GM18867 (cell line): ENCODE measurements around the gene DDX27.
A peak's percentile ranks its signal among the peaks of the same experiment; 100 is the strongest.

Experiments used
- ATAC-seq: cut with Tn5 transposase; IDR thresholded peaks from one replicate; pipeline ENCODE4 v1.9.1; 2021; ENCODE audit warnings: mild to moderate bottlenecking, moderate library complexity; ENCODE audit not compliant: unreplicated experiment

DDX27 gene

DNA sequence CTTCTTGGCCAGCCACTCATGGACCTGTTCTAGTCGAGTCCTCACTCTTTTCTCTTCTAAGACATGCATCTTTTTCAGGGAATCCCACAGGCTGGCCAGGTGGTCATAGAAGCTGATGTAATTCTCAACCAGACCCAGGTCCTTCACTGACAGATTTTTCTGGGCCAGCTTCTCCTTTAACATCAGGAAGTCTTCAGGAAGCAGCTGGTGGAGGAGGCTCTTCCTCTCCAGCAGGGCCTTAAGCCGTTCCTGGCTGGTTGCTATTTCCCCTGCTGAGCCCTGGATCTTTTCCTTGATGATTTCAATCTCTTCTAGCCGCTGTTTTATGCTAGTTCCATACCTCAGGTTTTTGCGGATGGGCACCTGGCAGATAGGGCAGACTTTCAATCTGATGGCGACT, 28.6 kb downstream of the DDX27 start:
- ATAC-seq: no peak

DNA sequence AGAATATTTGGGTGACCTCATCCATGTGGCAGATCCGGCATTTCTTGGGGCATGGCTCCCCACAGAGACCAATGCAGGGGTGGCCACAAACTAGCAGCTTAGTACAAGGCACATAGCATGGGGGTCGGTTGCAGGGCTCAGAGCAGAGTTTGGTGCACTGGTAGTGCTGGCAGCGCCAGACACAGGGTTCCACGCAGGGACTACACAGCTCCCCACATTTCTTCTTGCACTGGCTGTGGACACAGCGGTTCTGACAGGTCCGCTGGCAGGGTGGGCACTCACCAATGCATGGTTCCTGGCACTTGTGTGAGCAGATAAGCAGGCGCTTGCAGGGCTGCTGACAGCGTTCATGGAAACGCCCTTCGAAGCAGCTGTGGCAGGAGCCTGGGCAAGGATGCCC, 29.1 kb downstream of the DDX27 start:
- ATAC-seq: no peak

DNA sequence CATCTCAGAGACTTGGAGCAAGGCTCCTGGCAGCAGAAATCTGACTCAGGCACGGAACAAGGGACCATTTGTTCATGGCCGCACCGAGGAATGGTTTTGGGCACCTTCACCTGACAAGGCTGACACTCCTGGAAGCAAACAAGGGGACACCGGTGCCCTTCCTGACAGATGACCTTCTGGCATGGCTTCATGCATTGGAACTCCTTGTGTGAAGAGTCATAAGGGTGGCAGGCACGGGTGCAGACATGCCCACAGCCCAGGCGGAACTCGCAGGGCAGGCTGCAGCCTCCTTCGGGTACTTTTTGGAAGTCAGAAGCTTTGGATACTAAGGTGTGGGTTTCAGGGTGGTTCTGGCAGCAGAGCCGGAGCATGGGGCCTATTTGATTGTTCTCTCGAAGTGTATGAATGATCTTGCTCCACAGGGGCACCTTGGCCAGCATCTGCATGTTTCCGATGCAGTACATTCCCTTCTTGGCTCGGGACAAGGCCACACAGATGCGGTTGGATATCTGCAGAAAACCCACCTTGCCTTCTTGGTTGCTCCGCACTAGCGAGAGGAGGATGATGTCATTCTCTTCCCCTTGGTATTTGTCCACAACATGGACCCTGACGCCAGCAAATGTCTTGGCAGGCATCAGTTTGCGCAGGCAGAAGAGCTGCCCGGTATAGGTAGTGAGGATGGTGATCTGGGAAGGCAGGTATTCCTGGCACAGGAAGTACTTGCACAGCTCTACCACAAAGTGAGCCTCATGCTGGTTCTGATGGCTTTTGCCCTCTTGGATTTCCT, 29.9 kb downstream of the DDX27 start:
- ATAC-seq: no peak

DNA sequence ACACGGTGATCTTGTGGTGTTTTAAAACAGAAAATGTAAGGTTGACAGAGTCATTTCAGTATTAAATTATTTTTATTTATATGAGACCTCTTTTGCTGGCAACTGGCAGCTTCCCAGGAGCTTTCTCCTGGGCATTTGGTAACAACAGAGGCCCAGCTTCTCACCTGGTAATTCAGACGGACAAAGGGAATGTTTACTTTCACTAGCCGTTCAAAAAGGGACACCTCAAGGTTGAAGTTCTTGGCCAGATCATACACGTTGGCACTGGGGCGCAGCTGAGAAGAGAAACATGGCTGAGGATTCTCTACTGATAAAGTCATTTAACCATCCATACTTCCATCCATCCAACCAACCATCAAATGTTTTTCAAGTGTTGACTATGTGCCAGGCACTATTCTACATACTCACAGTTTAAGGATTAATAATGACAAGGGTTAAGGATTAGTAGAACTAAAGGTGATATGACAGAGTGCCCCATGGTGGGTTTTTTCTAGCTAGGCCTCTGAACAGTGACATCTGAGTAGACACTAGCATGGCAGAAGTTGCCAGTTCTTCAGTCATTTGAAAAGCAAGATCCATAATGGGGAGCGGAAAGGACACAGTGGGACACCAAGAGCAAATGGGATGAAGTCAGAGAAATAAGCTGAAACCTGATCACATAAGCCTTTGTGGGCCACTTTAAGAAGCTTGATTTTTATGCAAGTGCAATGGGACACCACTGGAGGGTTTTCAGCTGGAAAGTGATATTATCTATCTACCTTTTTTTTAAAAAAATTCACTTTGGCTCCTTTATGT, 33.5 kb downstream of the DDX27 start:
- ATAC-seq: no peak

DNA sequence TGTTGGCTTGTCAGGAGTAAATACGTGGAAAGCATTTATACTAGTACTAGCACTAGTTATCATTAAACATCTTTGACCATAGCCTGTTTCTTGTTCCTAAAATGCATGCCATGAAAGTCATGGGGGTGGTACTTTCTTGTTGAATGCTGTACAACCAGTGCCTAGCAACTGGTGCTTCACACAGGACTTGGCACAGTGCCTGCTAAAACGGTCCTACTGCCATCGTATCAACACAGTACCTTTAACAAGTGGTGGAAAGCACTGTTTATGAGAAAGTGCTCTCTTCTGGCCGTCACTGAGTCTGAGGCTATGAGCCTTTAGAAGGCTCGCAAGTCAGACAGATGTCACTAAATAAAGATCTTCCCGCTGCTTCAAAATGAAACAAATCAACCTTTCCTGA, 37.0 kb downstream of the DDX27 start:
- ATAC-seq: no peak

DNA sequence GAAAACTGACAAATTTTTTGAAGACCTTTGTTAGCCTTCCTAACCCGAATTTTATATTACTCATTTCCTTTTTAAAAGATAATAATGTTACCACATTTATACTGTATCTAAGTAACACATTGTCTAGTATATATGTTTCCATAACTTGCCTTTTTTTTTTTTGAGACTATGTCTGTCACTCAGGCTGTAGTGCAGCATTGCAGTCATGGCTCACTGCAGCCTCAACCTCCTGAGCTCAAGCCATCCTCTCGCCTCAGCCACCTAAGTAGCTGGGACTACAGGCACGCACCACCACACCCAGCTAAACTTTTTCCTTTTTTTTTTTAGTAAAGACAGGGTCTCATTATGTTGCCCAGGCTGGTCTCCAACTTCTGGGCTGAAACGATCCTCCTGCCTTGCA, 40.1 kb downstream of the DDX27 start:
- no peak for ATAC-seq

DNA sequence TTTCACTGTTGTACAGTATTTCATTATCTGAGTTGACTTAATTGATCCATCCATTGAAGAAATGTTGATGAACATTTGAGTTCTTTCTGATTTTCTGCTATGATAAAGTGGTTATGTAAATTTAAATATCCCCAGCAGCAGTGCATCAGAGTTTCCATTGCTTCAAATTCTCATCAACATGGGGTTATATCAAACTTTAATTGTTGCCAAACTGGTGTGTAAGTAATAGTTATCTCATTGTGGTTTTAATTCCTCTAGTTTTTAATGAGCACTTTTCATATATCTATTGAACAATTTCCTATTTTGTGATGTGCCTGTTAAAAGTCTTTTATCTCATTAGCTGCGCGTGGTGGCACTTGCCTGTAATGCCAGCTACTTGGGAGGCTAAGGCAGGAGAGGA, 40.6 kb downstream of the DDX27 start:
- ATAC-seq: no peak

DNA sequence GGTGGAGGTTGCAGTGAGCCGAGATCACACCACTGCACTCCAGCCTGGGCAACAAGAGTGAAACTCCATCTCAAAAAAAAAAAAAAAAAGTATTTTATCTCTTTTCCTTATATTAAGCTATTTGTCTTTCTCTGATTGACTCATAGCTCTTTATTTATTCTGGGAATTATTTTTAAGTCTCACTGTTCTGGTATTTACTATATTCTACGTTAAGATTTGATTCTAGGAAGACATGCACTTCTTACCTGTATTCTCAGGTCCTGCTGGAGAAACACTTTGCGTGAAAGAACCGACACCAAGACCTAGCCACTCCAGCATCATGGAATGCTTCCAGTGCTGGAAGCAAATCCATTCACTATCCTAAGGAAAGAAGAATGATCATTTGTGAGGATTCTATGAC, 41.0 kb downstream of the DDX27 start:
- ATAC-seq: no peak

DNA sequence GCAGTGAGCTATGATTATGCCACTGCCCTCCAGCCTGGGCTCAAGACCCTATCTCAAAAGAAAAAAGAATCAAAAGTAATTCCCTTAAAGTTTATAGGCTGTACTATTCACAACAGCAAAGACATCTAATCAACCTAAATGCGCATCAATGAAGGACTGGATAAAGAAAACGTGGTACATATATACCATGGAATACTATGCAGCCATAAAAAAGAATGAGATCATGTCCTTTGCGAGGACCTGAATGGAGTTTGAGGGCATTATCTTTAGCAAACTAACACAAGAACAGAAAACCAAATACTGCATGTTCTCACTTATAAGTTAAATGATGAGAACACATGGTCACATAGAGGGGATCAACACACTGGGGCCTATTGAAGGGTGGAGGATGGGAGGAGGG, 42.0 kb downstream of the DDX27 start:
- no peak for ATAC-seq

DNA sequence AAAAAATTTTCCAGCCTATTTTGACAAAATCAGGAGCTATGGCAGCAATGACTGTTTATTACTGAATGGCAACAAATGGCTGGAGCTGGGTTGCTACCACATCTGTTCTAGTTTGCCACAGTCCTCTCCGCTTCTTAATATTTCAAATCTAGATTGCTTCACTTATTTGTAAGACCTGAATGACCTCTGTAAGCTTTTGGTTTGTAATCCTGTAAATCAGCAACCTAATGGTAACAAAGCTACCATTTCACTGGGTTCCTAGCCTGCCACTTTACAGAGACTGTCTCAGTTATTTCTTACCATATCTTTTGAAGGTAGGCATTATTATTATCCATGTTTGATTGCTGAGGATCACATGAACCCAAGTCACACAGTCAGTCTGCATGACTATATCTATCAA, 43.2 kb downstream of the DDX27 start:
- no peak for ATAC-seq

DNA sequence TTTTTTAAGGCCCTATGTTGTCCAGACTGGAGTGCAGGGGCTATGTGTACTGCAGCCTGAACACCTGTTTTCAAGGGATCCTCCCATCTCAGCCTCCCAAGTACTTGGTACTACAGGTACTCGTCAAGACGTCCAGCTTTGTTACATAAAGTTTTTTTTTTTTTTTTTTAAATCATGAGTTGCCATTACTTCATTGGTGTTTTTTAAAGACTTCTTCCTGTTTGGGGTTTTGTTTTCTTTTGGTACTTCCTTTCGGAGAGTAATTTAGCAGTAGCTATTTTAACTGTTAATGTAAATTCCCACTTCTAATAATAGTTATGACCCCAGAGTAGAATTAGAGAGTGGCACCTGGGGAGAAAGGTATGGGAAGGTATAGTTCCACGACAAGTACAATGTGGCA, 48.1 kb downstream of the DDX27 start:
- ATAC-seq: no peak

DNA sequence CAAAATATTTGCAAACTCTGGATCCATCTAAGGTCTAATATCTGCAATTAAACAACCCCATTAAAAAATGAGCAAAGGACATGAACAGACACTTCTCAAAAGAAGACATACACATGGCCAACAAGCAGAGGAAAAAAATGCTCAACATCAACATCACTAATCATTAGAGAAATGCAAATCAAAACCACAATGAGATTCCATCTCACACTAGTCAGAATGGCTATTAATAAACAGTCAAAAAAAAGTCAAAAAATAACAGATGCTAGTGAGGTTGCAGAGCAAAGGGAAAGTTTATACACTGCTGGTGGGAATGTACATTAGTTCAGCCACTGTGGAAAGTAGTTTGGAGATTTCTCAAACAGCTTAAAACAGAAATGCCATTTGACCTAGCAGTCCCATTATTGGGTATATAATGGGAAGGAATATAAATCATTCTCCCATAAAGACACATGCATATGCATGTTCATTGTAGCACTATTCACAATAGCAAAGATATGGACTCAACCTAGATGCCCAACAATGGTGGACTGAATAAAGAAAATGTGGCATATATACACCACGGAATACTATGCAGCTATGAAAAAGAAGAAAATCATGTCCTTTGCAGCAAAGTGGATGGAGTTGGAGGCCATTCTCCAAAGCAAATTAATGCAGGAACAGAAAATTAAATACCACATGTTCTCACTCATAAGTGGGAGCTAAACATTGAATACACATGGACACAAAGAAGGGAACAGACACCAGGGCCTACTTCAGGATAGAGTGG, 49.6 kb downstream of the DDX27 start:
- ATAC-seq: peak; percentile 33

DNA sequence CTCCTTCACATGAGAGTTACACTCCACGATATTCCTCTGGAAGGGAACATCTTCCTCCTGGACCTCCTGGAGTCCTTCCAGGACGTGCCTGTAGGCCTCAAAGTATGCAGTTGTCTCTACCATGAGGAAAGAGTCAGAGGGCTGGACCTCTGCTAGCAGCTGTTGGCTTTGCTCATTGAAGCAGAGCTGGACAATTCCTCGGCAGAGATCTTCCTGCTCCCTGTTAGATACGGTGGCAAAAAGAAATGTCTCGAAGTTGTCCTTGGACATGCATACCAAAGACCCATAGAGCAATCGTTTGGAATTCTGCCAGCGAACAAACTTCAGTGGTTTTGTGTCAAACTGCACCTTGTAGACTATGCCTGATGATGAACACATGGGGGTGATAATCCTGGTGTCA, 51.0 kb downstream of the DDX27 start:
- ATAC-seq: no peak

DNA sequence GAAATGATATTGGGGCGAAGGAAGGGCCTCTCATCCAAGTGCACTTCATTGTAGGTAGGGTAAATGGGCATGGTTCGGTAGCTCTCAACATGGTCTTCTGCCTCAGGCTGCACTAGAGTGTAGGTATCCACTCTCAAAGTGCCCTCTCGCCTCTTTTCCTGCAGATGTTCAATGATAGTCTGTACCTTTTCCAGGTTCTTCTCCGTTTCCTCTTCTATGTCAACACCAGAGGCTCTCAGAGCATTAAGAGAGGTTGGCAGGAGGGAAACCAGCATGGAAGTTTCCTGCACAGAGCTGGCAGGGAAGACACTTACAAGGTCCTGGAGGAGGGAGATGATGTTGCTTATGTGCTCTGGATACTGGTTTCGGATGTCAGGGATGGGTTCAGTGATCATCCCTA, 51.5 kb downstream of the DDX27 start:
- no peak for ATAC-seq

DNA sequence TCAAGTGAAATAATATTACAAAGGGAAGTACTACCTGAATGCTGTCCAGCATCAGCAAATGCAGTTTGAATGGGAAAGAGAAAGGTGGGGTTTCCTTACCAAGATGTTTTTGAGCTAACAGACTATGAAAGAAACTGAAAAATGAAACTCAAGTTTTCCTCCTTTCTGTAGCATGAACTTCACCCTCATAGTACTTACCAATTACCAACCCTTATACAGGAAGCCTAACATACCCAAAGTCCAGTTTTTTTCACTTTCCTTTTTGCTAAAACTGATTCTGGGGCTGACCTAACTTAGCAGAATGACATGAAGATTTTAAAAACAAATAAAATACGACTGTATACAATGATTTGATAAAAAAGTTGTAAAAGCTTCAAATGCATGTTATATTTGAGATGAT, 53.4 kb downstream of the DDX27 start:
- ATAC-seq: peak; percentile 40

DNA sequence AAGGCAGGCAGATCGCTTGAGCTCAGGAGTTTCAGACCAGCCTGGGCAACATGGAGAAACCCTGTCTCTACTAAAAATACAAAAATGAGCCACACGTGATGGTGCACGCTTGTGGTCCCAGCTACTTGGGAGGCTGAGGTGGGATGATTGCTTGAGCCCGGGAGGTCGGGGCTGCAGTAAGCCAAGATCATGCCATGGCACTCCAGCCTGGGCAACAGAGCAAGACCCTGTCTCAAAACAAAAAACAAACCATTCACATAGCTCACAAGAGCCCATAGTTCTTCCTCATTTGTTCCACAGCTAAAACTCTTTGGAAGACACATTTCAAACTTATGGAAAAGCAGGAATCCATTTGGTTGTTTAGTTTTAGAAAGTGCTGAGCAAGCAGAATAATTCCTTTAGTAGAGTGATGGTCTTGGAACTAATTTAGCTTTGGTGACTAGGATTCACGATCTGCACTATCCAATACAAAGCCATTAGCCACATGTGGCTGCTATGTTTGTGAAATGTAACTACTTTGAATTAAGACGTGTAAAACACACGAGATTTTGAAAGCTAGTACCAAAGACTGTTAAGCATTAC, 54.6 kb downstream of the DDX27 start:
- no peak for ATAC-seq

DNA sequence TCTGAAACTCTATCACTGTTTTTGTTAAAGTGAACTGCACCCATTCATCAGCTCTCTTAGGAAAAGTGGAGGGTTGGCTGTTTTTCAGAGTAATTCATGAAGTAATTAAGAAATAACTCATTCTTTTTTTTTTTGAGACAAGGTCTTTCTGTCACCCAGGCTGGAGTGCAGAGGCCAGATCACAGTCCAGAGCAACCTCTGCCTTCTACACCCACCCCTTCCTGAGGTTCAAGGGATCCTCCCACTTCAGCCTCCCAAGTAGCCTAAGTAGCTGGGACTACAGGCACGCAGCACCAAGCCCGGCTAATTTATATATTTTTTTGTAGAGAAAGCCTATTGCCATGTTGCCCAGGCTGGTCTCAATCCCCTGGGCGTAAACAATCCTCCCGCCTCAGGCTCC, 56.0 kb downstream of the DDX27 start:
- ATAC-seq: no peak

DNA sequence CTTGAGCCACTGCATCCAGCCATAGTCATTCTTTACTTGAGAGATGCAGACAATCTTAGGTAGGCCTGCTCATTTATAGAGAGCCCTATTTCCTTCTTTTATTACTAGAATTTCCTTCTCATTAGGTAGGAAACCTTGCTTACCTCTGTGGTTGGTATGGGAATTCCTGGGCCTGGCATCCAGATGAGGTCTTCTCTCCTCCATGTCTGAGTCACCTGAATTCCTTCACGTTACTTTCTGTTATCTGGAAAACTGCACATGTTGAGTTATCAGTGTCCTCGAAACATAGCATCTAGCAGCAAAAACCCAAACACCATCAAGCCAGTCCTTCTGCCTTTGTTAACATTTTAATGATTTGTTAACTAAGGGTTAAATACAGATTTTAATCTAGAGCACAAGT, 56.4 kb downstream of the DDX27 start:
- ATAC-seq: no peak

DNA sequence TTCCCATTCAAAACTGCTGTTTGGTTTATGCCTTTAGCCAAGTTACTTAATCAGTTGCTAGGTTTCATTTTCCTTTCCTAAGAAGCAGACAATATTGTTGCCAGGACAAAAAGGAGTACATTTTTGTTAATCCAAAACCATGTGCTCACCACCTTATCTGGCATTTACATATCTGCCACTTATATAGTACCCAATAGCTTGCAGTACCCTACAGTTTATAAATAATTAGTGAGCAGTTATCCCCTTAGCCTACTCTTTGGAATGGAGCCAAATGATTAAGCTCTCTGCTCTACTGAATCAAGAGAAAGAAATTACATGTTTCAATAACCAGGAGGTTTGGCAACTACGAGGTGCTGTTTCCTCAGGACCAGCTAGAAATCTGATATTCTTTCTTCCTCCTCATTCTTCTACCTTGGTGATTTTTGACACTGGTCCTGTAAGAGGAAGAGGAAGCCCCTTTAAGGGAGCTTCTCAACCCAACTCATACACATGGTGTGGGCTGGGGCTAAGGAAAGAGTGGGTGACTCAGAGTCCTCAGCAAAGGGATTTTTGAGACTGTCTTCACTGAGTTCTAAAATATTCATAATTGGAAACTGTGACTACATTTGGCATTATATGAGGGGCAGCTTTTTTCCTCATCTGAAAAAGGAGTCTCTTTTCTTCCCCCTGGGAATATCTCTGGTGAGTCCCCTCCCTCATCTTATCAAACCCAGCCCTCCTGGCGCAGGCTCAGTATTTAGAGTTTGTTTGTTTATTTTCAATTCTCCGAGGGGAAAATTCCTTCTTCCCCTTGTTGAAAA, 57.1 kb downstream of the DDX27 start:
- no peak for ATAC-seq

DNA sequence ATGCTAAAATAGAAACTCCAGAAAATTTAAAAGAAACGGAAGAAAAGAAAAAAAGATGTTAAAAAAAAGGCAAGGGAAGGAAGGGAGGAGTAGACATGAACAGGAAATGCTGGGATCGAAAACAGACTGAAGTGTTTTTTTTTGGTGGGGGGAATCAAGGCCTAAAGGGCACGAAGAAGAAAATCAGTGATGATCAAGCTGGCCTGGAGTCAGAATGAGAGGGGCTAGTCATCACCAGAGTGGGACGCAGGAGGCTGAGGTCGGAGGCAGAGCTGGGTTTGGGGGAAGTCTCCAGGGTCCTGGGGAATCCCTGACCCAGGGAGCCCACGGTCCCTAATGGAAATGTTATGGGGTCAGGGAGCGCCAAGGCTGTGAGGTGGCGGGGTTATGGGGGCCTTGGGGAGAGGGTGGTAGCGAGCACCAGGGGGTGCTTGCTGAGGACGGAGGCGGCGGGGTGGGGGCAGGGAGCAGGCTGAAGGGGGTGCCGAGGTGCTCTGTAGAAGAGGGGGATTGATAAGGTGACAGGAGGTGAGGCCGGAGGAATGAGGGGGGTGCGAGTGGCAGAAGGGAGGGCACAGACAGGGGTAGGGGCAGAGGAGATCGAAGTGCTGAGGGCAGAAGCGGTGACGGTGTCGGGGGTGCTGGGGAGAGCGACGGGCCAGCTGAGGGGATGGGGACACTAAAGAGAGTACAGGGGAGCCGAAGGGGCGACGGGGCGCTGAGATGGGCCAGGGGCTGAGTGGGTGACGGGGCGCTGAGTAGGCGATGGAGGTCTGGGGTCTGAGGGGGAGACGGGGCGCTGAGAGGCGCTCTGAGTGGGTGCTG, 58.0 kb downstream of the DDX27 start:
- no peak for ATAC-seq
